Gastroesophageal sphincter (tissue), 4 donors: ENCODE data around the gene CASKIN1. TPM values are rescaled to one million over a fixed set of nuclear protein-coding genes. Genes with fewer than 3 reads are reported as not detected.
"Not testable (repeated sequence)": the region's sequence is repeated elsewhere in the genome, so short reads cannot be mapped to it uniquely, and the experiment has no call there.

Experiments
- ATAC-seq: fragments of 150-250 bp; one replicate; pipeline ENCODE4 v1.9.1; 2016; ENCODE audit warnings: mild to moderate bottlenecking, moderate library complexity
- H3K27ac ChIP-seq, 4 donors: fragments of 200-600 bp; sonication (generic) in 3 of 4; 1 replicate in 3 of 4; 2 replicates in 1 of 4; pipeline ENCODE4 v1.5.1; 2016 to 2019
- H3K27me3 ChIP-seq: fragments of 200-600 bp; sonication (generic); one replicate; pipeline ENCODE4 v1.5.1; 2019
- H3K36me3 ChIP-seq, 2 donors: fragments of 200-600 bp; sonication (generic); one replicate each; pipeline ENCODE4 v1.5.1; 2019; ENCODE audit warnings: control low read depth in 1 of 2
- H3K4me1 ChIP-seq, 3 donors: fragments of 200-600 bp; sonication (generic); 1 replicate in 2 of 3; 2 replicates in 1 of 3; pipeline ENCODE4 v1.5.1; 2016 to 2019; ENCODE audit warnings: control low read depth in 2 of 3
- H3K4me3 ChIP-seq, 2 donors: fragments of 200-600 bp; sonication (generic); one replicate each; pipeline ENCODE4 v1.5.1; 2019; ENCODE audit warnings: mild to moderate bottlenecking in 1 of 2, moderate library complexity in 1 of 2
- H3K9me3 ChIP-seq, 3 donors: fragments of 200-600 bp; sonication (generic); one replicate each; pipeline ENCODE4 v1.5.1; 2017 to 2019; ENCODE audit warnings: control low read depth in 2 of 3
- POLR2A ChIP-seq, 2 donors: fragments of 450-650 bp; IDR thresholded peaks; one replicate each; pipeline ENCODE4 v1.6.1; 2017; ENCODE audit warnings: antibody characterized with exemption in 2 of 2, mild to moderate bottlenecking in 2 of 2, moderate library complexity in 1 of 2
- POLR2AphosphoS5 ChIP-seq: sonication (generic); formaldehyde crosslinking; IDR thresholded peaks from one replicate; pipeline ENCODE4 v1.6.1; 2017; ENCODE audit warnings: antibody characterized with exemption
- WGBS, 2 donors: methylation state at CpG; one replicate each; pipeline ENCODE4 v1.1.5; 2018; ENCODE audit warnings: low coverage in 1 of 2; 5-methylcytosine and 5-hydroxymethylcytosine counted together
- small RNA-seq, 4 donors: library from RNA; depleted of rRNA; stranded (forward); fragments of <200 nt; gene quantifications; one replicate each; pipeline ENCODE3, GENCODE V24; 2016
- total RNA-seq, 4 donors: library from RNA; depleted of rRNA; stranded (reverse); fragments of >200 nt; gene quantifications; one replicate each; pipeline ENCODE4 v1.1.0, GENCODE V29; 2016

Gene CASKIN1
- total RNA-seq, 4 donors from 2014 or later = 0.27 to 0.35 TPM; not detected in 2

- no CpG with 5 or more reads among the region's 3 CpGs for WGBS, 2 donors
- H3K9me3 ChIP-seq, H3K27me3 ChIP-seq, H3K36me3 ChIP-seq: not testable (repeated sequence)
- ATAC-seq = peak; percentile 17
- Histone ChIP-seq H3K4me1 (peaks cover 0 to 93% (median 59%) of the 10 kb centered on the region in 3 donors), H3K4me3 (peak overlapping the region in 1 of 2 donors; percentile 53), H3K27ac (peak overlapping the region; percentile 97 to 99 (median 98))
- TF ChIP-seq POLR2A (IDR thresholded peaks at IDR 0.05) (peak; percentile 19), POLR2AphosphoS5 (peak; percentile 64)
These were observed 68.7 kb downstream of the CASKIN1 start for GRCh38 chr16:2127630-2128280.

Small RNA genes lying within 50 kb of the gene (small RNA-seq; reads per million reads assigned to genes)
- gene MIR3180-5 (0 reads per million in 4 donors), gene MIR4516 (0 to 0.13 (median 0) reads per million in 4 donors), gene RF00019 (0 reads per million in 4 donors), gene SNORD60 (0 reads per million in 4 donors)

Other genes with a start within 250 kb of the CASKIN1 start
- gene RPL3L, start 241.9 kb downstream of the CASKIN1 start, total RNA-seq = not detected
- 100 to 1,000 TPM; 214 to 400 (median 243) TPM for gene NDUFB10, start 237.1 kb downstream of the CASKIN1 start, total RNA-seq
- gene RPS2, start 231.8 kb downstream of the CASKIN1 start, total RNA-seq = 1,000 to 10,000 TPM in 3 of 4 donors, 100 to 1,000 TPM in 1; 899 to 1,585 (median 1,295) TPM
- gene RNF151, start 229.7 kb downstream of the CASKIN1 start, total RNA-seq = not detected
- gene TBL3, start 224.6 kb downstream of the CASKIN1 start, total RNA-seq = 10 to 100 TPM; 26.7 to 38.6 (median 33.2) TPM
- 1 to 10 TPM in 2 of 4 donors, not detected in 2; 1.0 to 1.1 TPM for gene NOXO1, start 215.1 kb downstream of the CASKIN1 start, total RNA-seq
- 10 to 100 TPM; 12.8 to 45.6 (median 25.1) TPM for gene GFER, start 212.4 kb downstream of the CASKIN1 start, total RNA-seq
- 1 to 10 TPM in 3 of 4 donors, not detected in 1; 1.2 to 5.1 (median 3.1) TPM for gene SYNGR3, start 206.6 kb downstream of the CASKIN1 start, total RNA-seq
- 10 to 100 TPM; 28.5 to 43.0 (median 34.6) TPM for gene ZNF598, start 186.8 kb downstream of the CASKIN1 start, total RNA-seq
- not detected for gene NPW, start 176.8 kb downstream of the CASKIN1 start, total RNA-seq
- 100 to 1,000 TPM in 1 of 4 donors, 10 to 100 TPM in 3; 43.8 to 106 (median 63.8) TPM for gene NHERF2, start 169.7 kb downstream of the CASKIN1 start, total RNA-seq
- gene NTHL1, start 148.8 kb downstream of the CASKIN1 start, total RNA-seq = 10 to 100 TPM; 18.4 to 25.4 (median 21.6) TPM
- gene TSC2, start 148.6 kb downstream of the CASKIN1 start, total RNA-seq = 10 to 100 TPM; 36.3 to 78.8 (median 54.6) TPM
- gene PKD1, start 60.7 kb downstream of the CASKIN1 start, total RNA-seq = 100 to 1,000 TPM; 181 to 492 (median 352) TPM
- gene RAB26, start 48.0 kb downstream of the CASKIN1 start, total RNA-seq = 1 to 10 TPM in 1 of 4 donors, under 1 TPM in 1, not detected in 2; 0.39 to 1.0 TPM
- gene TRAF7, start 40.8 kb downstream of the CASKIN1 start, total RNA-seq = 10 to 100 TPM; 36.3 to 70.1 (median 56.3) TPM
- gene MLST8, start 8.8 kb upstream of the CASKIN1 start, total RNA-seq = 10 to 100 TPM; 29.0 to 50.8 (median 34.1) TPM
- 10 to 100 TPM in 1 of 4 donors, 1 to 10 TPM in 2, under 1 TPM in 1; 0.72 to 10.3 (median 3.5) TPM for gene BRICD5, start 14.3 kb upstream of the CASKIN1 start, total RNA-seq
- 10 to 100 TPM in 2 of 4 donors, 1 to 10 TPM in 2; 7.6 to 17.3 (median 12.5) TPM for gene PGP, start 18.2 kb upstream of the CASKIN1 start, total RNA-seq
- 10 to 100 TPM; 23.1 to 35.2 (median 28.8) TPM for gene E4F1, start 27.0 kb upstream of the CASKIN1 start, total RNA-seq
- gene DNASE1L2, start 39.8 kb upstream of the CASKIN1 start, total RNA-seq = 1 to 10 TPM in 2 of 4 donors, under 1 TPM in 1, not detected in 1; 0.27 to 1.7 (median 1.1) TPM
- 10 to 100 TPM; 41.9 to 85.1 (median 73.8) TPM for gene ECI1, start 55.0 kb upstream of the CASKIN1 start, total RNA-seq
- 100 to 1,000 TPM; 117 to 171 (median 128) TPM for gene RNPS1, start 71.5 kb upstream of the CASKIN1 start, total RNA-seq
- 10 to 100 TPM in 3 of 4 donors, 1 to 10 TPM in 1; 7.5 to 27.5 (median 12.3) TPM for gene ABCA3, start 144.1 kb upstream of the CASKIN1 start, total RNA-seq
- 1 to 10 TPM in 2 of 4 donors, under 1 TPM in 2; 0.27 to 2.1 (median 0.82) TPM for gene CCNF, start 232.8 kb upstream of the CASKIN1 start, total RNA-seq